HepG2 (cell line): ENCODE results near the gene MARK2. TPM values are rescaled to one million over a fixed set of nuclear protein-coding genes. Genes with fewer than 3 reads are reported as not detected.
A peak's percentile ranks its signal among the peaks of the same experiment; 100 is the strongest.

Source experiments
- ADNP ChIP-seq: sonication (generic); formaldehyde crosslinking; IDR thresholded peaks from 2 replicates; pipeline ENCODE4 v1.4.0; 2020; ENCODE audit warnings: missing genetic modification reagents
- ATM ChIP-seq: fragments of 450-650 bp; IDR thresholded peaks from 2 replicates; pipeline ENCODE4 v1.7.1; 2017; ENCODE audit warnings: mild to moderate bottlenecking, borderline replicate concordance
- CSRNP1 ChIP-seq: sonication (generic); formaldehyde crosslinking; IDR thresholded peaks from 2 replicates; pipeline ENCODE4 v1.8.1; 2023; ENCODE audit warnings: mild to moderate bottlenecking, missing genetic modification reagents
- EEA1 ChIP-seq: sonication (generic); formaldehyde crosslinking; IDR thresholded peaks from 2 replicates; pipeline ENCODE4 v1.5.1; 2020; ENCODE audit warnings: mild to moderate bottlenecking, missing genetic modification reagents, borderline replicate concordance
- GPBP1L1 ChIP-seq: sonication (generic); formaldehyde crosslinking; IDR thresholded peaks from 2 replicates; pipeline ENCODE4 v1.5.0; 2020; ENCODE audit warnings: mild to moderate bottlenecking, missing genetic modification reagents
- MAFK ChIP-seq, 2 experiments: IDR thresholded peaks in 1 of 2; conservative IDR thresholded peaks in 1 of 2; 2 replicates each; pipeline ENCODE4 v1.6.1; 2011; ENCODE audit warnings: improper control_type of control experiment in 2 of 2, low read length in 2 of 2
- MBNL3 ChIP-seq: fragments of 250-450 bp; sonication (Bioruptor Pico); conservative IDR thresholded peaks from 2 replicates; pipeline ENCODE4 v1.8.0; 2022; ENCODE audit warnings: mild to moderate bottlenecking, inconsistent platforms
- MYNN ChIP-seq: sonication (generic); formaldehyde crosslinking; IDR thresholded peaks from 2 replicates; pipeline ENCODE4 v1.4.0; 2020; ENCODE audit warnings: mild to moderate bottlenecking, low read depth, missing genetic modification reagents
- MZF1 ChIP-seq: sonication (generic); formaldehyde crosslinking; IDR thresholded peaks from 2 replicates; pipeline ENCODE4 v1.8.1; 2023; ENCODE audit warnings: mild to moderate bottlenecking, missing genetic modification reagents, borderline replicate concordance
- NFKBIZ ChIP-seq: IDR thresholded peaks from 2 replicates; pipeline ENCODE4 v1.6.1; 2018; ENCODE audit warnings: missing genetic modification reagents, missing compliant biosample characterization
- NKX3-1 ChIP-seq: sonication (generic); formaldehyde crosslinking; IDR thresholded peaks from 2 replicates; pipeline ENCODE4 v1.5.0; 2020; ENCODE audit warnings: missing genetic modification reagents
- NPAS2 ChIP-seq: sonication (generic); formaldehyde crosslinking; IDR thresholded peaks from 2 replicates; pipeline ENCODE4 v1.8.0; 2022; ENCODE audit warnings: mild to moderate bottlenecking, missing genetic modification reagents, borderline replicate concordance
- SOX5 ChIP-seq: IDR thresholded peaks from 2 replicates; pipeline ENCODE4 v1.6.1; 2016; ENCODE audit warnings: borderline replicate concordance
- TCF12 ChIP-seq, 2 experiments: fragments of 450-650 bp in 1 of 2; sonication (generic) in 1 of 2; formaldehyde crosslinking in 1 of 2; IDR thresholded peaks; 2 replicates each; pipeline versions ENCODE4 v1.6.1 to v1.8.0; 2017 to 2022; ENCODE audit warnings: antibody characterized with exemption in 1 of 2, mild to moderate bottlenecking in 1 of 2, missing genetic modification reagents in 1 of 2, moderate library complexity in 1 of 2
- ZBTB21 ChIP-seq: sonication (generic); formaldehyde crosslinking; IDR thresholded peaks from 2 replicates; pipeline ENCODE4 v1.4.0; 2020; ENCODE audit warnings: missing genetic modification reagents
- ZNF326 ChIP-seq: sonication (generic); formaldehyde crosslinking; IDR thresholded peaks from 2 replicates; pipeline ENCODE4 v1.4.0; 2020; ENCODE audit warnings: missing genetic modification reagents, borderline replicate concordance
- ZNF337 ChIP-seq: sonication (generic); formaldehyde crosslinking; IDR thresholded peaks from 2 replicates; pipeline ENCODE4 v1.5.1; 2020; ENCODE audit warnings: missing genetic modification reagents, low read depth, mild to moderate bottlenecking, borderline replicate concordance
- ZNF34 ChIP-seq: sonication (generic); formaldehyde crosslinking; IDR thresholded peaks from 2 replicates; pipeline ENCODE4 v1.4.0; 2020; ENCODE audit warnings: mild to moderate bottlenecking, missing genetic modification reagents, borderline replicate concordance
- ZNF530 ChIP-seq: sonication (generic); formaldehyde crosslinking; IDR thresholded peaks from 2 replicates; pipeline ENCODE4 v1.5.0; 2020; ENCODE audit warnings: low read depth, mild to moderate bottlenecking, missing genetic modification reagents
- ZSCAN12 ChIP-seq: sonication (generic); formaldehyde crosslinking; IDR thresholded peaks from 2 replicates; pipeline ENCODE4 v1.9.0; 2021; ENCODE audit warnings: mild to moderate bottlenecking, missing genetic modification reagents
- polyA plus RNA-seq, 8 experiments: library from polyadenylated mRNA; depleted of rRNA in 3 of 8; stranded (reverse) in 7 of 8; unstranded in 1 of 8; fragments of >200 nt; fragmentation: Illumina TruSeq in 4 of 8; extraction: Trizol in 4 of 8; gene quantifications; 2 replicates each; pipeline versions ENCODE4 v1.2.1 to v1.2.3, GENCODE V29; 2011 to 2016; ENCODE audit warnings: low read depth in 4 of 8, missing spikeins in 1 of 8, mixed read lengths in 1 of 8; ENCODE audit not compliant: insufficient read depth in 1 of 8
- total RNA-seq, 5 experiments: library from RNA; depleted of rRNA; stranded (reverse); fragments of >200 nt; fragmentation: Illumina TruSeq; extraction: Trizol; gene quantifications; 2 replicates each; pipeline ENCODE4 v1.2.3, GENCODE V29; 2016; ENCODE audit warnings: low read depth in 1 of 5
- TF ChIP-seq, protein P1 (sequence below): sonication (generic); formaldehyde crosslinking; IDR thresholded peaks from 2 replicates; pipeline ENCODE4 v1.4.0; 2020; ENCODE audit warnings: missing genetic modification reagents
- TF ChIP-seq, protein P2 (sequence below): sonication (generic); formaldehyde crosslinking; IDR thresholded peaks from 2 replicates; pipeline ENCODE4 v1.5.0; 2020; ENCODE audit warnings: missing genetic modification reagents

MARK2 gene
- total and polyA plus RNA-seq, 2 of the 13 experiments (the other 11 are each of a cell fraction or from before 2014, with no cell fraction given), result 13.5 to 13.9 TPM

GRCh38 chr11:63858628-63859550, 20.0 kb downstream of the MARK2 start (continued):
- no peak for TF ChIP-seq GPBP1L1 (CRISPR knock-in tag)
- TF ChIP-seq NFKBIZ (CRISPR knock-in tag), result 0 out of 2 replicates have a peak, but pooled peaks have one; percentile 33
- no peak for TF ChIP-seq MAFK (conservative IDR thresholded peaks at IDR 0.05 in 1 of 2, IDR thresholded peaks at IDR 0.05 in 1 of 2; ENCODE audit: low read length in 2 of 2)
- TF ChIP-seq, protein P1, sequence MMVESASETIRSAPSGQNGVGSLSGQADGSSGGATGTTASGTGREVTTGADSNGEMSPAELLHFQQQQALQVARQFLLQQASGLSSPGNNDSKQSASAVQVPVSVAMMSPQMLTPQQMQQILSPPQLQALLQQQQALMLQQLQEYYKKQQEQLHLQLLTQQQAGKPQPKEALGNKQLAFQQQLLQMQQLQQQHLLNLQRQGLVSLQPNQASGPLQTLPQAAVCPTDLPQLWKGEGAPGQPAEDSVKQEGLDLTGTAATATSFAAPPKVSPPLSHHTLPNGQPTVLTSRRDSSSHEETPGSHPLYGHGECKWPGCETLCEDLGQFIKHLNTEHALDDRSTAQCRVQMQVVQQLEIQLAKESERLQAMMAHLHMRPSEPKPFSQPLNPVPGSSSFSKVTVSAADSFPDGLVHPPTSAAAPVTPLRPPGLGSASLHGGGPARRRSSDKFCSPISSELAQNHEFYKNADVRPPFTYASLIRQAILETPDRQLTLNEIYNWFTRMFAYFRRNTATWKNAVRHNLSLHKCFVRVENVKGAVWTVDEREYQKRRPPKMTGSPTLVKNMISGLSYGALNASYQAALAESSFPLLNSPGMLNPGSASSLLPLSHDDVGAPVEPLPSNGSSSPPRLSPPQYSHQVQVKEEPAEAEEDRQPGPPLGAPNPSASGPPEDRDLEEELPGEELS (CRISPR knock-in tag), result 0 out of 2 replicates have a peak, but pooled peaks have one; percentile 24
- no peak for TF ChIP-seq ZNF337 (CRISPR knock-in tag)
- no peak for TF ChIP-seq EEA1
- TF ChIP-seq MBNL3 (CRISPR knock-in tag), result no peak
- TF ChIP-seq ZSCAN12 (CRISPR knock-in tag), result no peak
- no peak for TF ChIP-seq NPAS2
- no peak for TF ChIP-seq CSRNP1 (CRISPR knock-in tag)
- TF ChIP-seq ZNF34 (CRISPR knock-in tag), result no peak
- TF ChIP-seq ZNF530 (CRISPR knock-in tag), result no peak
- TF ChIP-seq ATM, result no peak
- no peak for TF ChIP-seq ZNF326 (CRISPR knock-in tag)
- no peak for TF ChIP-seq NKX3-1 (CRISPR knock-in tag)
- TF ChIP-seq ADNP, result no peak
- TF ChIP-seq, protein P2, sequence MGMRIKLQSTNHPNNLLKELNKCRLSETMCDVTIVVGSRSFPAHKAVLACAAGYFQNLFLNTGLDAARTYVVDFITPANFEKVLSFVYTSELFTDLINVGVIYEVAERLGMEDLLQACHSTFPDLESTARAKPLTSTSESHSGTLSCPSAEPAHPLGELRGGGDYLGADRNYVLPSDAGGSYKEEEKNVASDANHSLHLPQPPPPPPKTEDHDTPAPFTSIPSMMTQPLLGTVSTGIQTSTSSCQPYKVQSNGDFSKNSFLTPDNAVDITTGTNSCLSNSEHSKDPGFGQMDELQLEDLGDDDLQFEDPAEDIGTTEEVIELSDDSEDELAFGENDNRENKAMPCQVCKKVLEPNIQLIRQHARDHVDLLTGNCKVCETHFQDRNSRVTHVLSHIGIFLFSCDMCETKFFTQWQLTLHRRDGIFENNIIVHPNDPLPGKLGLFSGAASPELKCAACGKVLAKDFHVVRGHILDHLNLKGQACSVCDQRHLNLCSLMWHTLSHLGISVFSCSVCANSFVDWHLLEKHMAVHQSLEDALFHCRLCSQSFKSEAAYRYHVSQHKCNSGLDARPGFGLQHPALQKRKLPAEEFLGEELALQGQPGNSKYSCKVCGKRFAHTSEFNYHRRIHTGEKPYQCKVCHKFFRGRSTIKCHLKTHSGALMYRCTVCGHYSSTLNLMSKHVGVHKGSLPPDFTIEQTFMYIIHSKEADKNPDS (CRISPR knock-in tag), result no peak
- no peak for TF ChIP-seq MYNN
- TF ChIP-seq MZF1, result no peak
- TF ChIP-seq SOX5 (CRISPR knock-in tag), result peak; percentile 23; the same call in 1 of the 2 replicates
- no peak for TF ChIP-seq TCF12 (IDR thresholded peaks at IDR 0.05)
- no peak for TF ChIP-seq TCF12 (CRISPR knock-in tag; IDR thresholded peaks at IDR 0.05)
- peak; percentile 97 for TF ChIP-seq ZBTB21 (CRISPR knock-in tag)
